SK-N-SH (cell line): ENCODE results near the gene CFAP221. TPM values are rescaled to one million over a fixed set of nuclear protein-coding genes. Genes with fewer than 3 reads are reported as not detected.

Source experiments
- CTCF ChIA-PET: fragments of 300-600, 350-600 bp; formaldehyde crosslinking; extraction: SDS; loops from one replicate; lab custom pipeline; 2021; lab: Yijun Ruan, JAX
- POLR2A ChIA-PET: fragments of 350-600 bp; sonication (Branson Sonifier 250); formaldehyde crosslinking; extraction: SDS; loops from one replicate; lab custom pipeline; 2020; ENCODE audit warnings: antibody characterized with exemption, inconsistent platforms; lab: Yijun Ruan, JAX
- DNase-seq: peaks from one replicate; pipeline ENCODE4 v3.0.0; 2012
- H2AFZ ChIP-seq: fragments of 200-600 bp; sonication (generic); 2 replicates; pipeline ENCODE4 v1.8.1; 2016; ENCODE audit warnings: antibody characterized with exemption, mild to moderate bottlenecking, low read depth
- H3F3A ChIP-seq: fragments of 200-600 bp; sonication (generic); replicated peaks from 2 replicates; pipeline ENCODE3; 2016; ENCODE audit warnings: antibody characterized with exemption, mild to moderate bottlenecking; ENCODE audit not compliant: insufficient read depth
- H3K27ac ChIP-seq, 2 experiments: fragments of 200-500 bp in 1 of 2; fragments of 200-600 bp in 1 of 2; sonication (Bioruptor generic) in 1 of 2; sonication (generic), shearing (Covaris generic) in 1 of 2; 2 replicates each; pipeline versions ENCODE4 v1.5.1 to v1.6.1; 2014 to 2016; ENCODE audit warnings: low read depth in 2 of 2, inconsistent platforms in 1 of 2, low read length in 1 of 2, mild to moderate bottlenecking in 1 of 2, mixed read lengths in 1 of 2
- H3K27me3 ChIP-seq: fragments of 200-600 bp; sonication (generic), shearing (Covaris generic); 2 replicates; pipeline ENCODE4 v1.6.1; 2016; ENCODE audit warnings: mixed run types; ENCODE audit not compliant: insufficient read depth
- H3K36me3 ChIP-seq, 2 experiments: fragments of 200-500 bp in 1 of 2; fragments of 200-600 bp in 1 of 2; sonication (Bioruptor generic) in 1 of 2; sonication (generic) in 1 of 2; replicated peaks in 1 of 2; 2 replicates each; pipeline versions ENCODE3 to v1.5.1; 2014 to 2016; ENCODE audit warnings: low read length in 1 of 2, mild to moderate bottlenecking in 1 of 2; ENCODE audit not compliant: insufficient read depth in 2 of 2, control insufficient read depth in 1 of 2
- H3K4me1 ChIP-seq, 2 experiments: fragments of 200-500 bp in 1 of 2; fragments of 200-600 bp in 1 of 2; sonication (Bioruptor generic) in 1 of 2; sonication (generic), shearing (Covaris generic) in 1 of 2; 2 replicates each; pipeline versions ENCODE4 v1.5.1 to v1.6.1; 2014 to 2016; ENCODE audit warnings: low read depth in 1 of 2, low read length in 1 of 2, mixed run types in 1 of 2; ENCODE audit not compliant: insufficient read depth in 2 of 2, control insufficient read depth in 1 of 2
- H3K4me2 ChIP-seq: fragments of 200-600 bp; sonication (generic), shearing (Covaris generic); 2 replicates; pipeline ENCODE4 v1.6.1; 2017; ENCODE audit warnings: mixed run types
- H3K4me3 ChIP-seq, 2 experiments: fragments of 200-500 bp in 1 of 2; fragments of 200-600 bp in 1 of 2; sonication (Bioruptor generic) in 1 of 2; sonication (generic), shearing (Covaris generic) in 1 of 2; 2 replicates each; pipeline versions ENCODE4 v1.5.1 to v1.8.1; 2014 to 2016; ENCODE audit warnings: low read depth in 2 of 2, inconsistent platforms in 1 of 2, low read length in 1 of 2, mild to moderate bottlenecking in 1 of 2, mixed read lengths in 1 of 2, moderate library complexity in 1 of 2
- H3K79me2 ChIP-seq: fragments of 200-600 bp; sonication (generic); 2 replicates; pipeline ENCODE4 v1.8.1; 2017; ENCODE audit warnings: mild to moderate bottlenecking; ENCODE audit not compliant: insufficient read depth
- H3K9ac ChIP-seq: fragments of 200-600 bp; sonication (generic); 2 replicates; pipeline ENCODE4 v1.6.1; 2017; ENCODE audit warnings: mixed run types
- H3K9me2 ChIP-seq: fragments of 200-600 bp; sonication (generic); 2 replicates; pipeline ENCODE4 v1.6.1; 2017; ENCODE audit warnings: mixed run types
- H3K9me3 ChIP-seq: fragments of 200-600 bp; sonication (generic); 2 replicates; pipeline ENCODE4 v1.6.1; 2017; ENCODE audit warnings: mixed run types, mild to moderate bottlenecking, moderate library complexity
- H4K20me1 ChIP-seq: fragments of 200-600 bp; sonication (generic); 2 replicates; pipeline ENCODE4 v1.6.1; 2017; ENCODE audit warnings: mild to moderate bottlenecking, mixed run types; ENCODE audit not compliant: insufficient read depth
- CHD2 ChIP-seq: fragments of 150-350 bp; IDR thresholded peaks from 2 replicates; pipeline ENCODE4 v1.6.1; 2018; ENCODE audit warnings: low read length; ENCODE audit not compliant: partially characterized antibody
- ELF1 ChIP-seq: IDR thresholded peaks from 2 replicates; pipeline ENCODE4 v1.4.0; 2012
- GATA2 ChIP-seq: sonication (generic); formaldehyde crosslinking; IDR thresholded peaks from 2 replicates; pipeline ENCODE4 v1.5.0; 2020; ENCODE audit warnings: mild to moderate bottlenecking, missing genetic modification reagents
- JUND ChIP-seq: IDR thresholded peaks from 2 replicates; pipeline ENCODE4 v1.4.0; 2012
- NRF1 ChIP-seq: IDR thresholded peaks from 2 replicates; pipeline ENCODE4 v1.6.1; 2012; ENCODE audit warnings: low read depth, mild to moderate bottlenecking, low read length
- RAD21 ChIP-seq: IDR thresholded peaks from 2 replicates; pipeline ENCODE4 v1.6.1; 2012; ENCODE audit warnings: mild to moderate bottlenecking, low read length
- RXRA ChIP-seq: IDR thresholded peaks from 2 replicates; pipeline ENCODE4 v1.4.0; 2012; ENCODE audit warnings: low read depth, mild to moderate bottlenecking, borderline replicate concordance
- SIN3A ChIP-seq: IDR thresholded peaks from 2 replicates; pipeline ENCODE4 v1.6.1; 2012; ENCODE audit warnings: low read depth, mild to moderate bottlenecking, low read length, moderate library complexity, borderline replicate concordance
- WGBS: methylation state at CpG from one replicate; pipeline ENCODE4 v1.1.6; 2017; ENCODE audit warnings: low lambda C conversion rate; 5-methylcytosine and 5-hydroxymethylcytosine counted together
- polyA plus RNA-seq, 3 experiments: library from polyadenylated mRNA; depleted of rRNA; stranded (reverse); fragments of >200 nt; gene quantifications; 2 replicates each; pipeline ENCODE4 v1.2.3, GENCODE V29; 2012
- TF ChIP-seq, protein P1 (sequence below): IDR thresholded peaks from 2 replicates; pipeline ENCODE4 v1.6.1; 2012; ENCODE audit warnings: mild to moderate bottlenecking, low read depth, low read length, moderate library complexity
- TF ChIP-seq, protein P2 (sequence below): fragments of 150-350 bp; IDR thresholded peaks from 2 replicates; pipeline ENCODE4 v1.6.1; 2017; ENCODE audit warnings: antibody characterized with exemption, low read length, low read depth, borderline replicate concordance
- TF ChIP-seq, protein P3 (sequence below): fragments of 150-350 bp; IDR thresholded peaks from 2 replicates; pipeline ENCODE4 v1.6.1; 2016; ENCODE audit warnings: mild to moderate bottlenecking, low read depth, low read length

The CFAP221 gene
- polyA plus RNA-seq, 1 of the 3 experiments (the other 2 are of a cell fraction) = 0.12 TPM

DNA sequence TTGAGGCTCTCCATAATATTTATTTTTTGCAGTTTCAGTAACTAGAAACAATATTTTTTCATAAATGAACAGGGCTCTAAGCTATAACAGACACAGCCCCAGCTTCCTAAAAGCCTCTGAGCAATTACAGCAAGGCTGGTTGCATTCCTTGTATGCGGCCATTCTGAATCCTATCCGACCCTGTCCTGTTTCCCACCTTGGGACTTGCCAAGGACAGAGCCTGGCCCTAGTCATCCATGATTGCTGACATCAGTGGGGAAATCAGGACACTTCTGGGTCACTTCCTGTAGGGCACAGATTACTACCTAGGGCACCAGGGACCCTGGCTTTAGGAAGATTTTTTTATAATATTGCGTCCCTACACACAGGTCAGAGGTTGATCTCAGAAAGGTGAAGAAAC, 140.3 kb downstream of the CFAP221 start:
- ChIA-PET POLR2A (interaction anchor here (0.7 kb wide), 1 partner anchor 1415 kb away, joined by 3 read pairs; no protein-coding TSS in a partner anchor), CTCF (interaction anchor here (0.9 to 1.4 kb wide), 6 partner anchors 9 to 69 kb away, joined by 3 to 4 read pairs (median 4); no protein-coding TSS in a partner anchor)
- Histone ChIP-seq H3K4me2 (no peak overlapping the region), H3K27me3 (no peaks in the 10 kb centered on the region), H3K9me2 (no peaks in the 10 kb centered on the region), H3F3A (peaks cover 4% of the 10 kb centered on the region), H4K20me1 (0 out of 2 replicates have a peak, but pooled peaks cover 6% of the 10 kb centered on the region), H3K27ac (no peak overlapping the region; a peak in 1 of 4 replicates), H3K9ac (no peak overlapping the region), H3K4me1 (peaks cover 10 to 35% of the 10 kb centered on the region in 2 experiments; a peak in 3 of 4 replicates), H3K9me3 (no peaks in the 10 kb centered on the region), H3K36me3 (peaks cover 12 to 17% of the 10 kb centered on the region in 2 experiments), H3K4me3 (no peak overlapping the region), H3K79me2 (peaks cover 15% of the 10 kb centered on the region), H2AFZ (no peak overlapping the region)
- TF ChIP-seq RXRA (no peak), RAD21 (no peak), CHD2 (no peak), SIN3A (no peak), NRF1 (no peak)
- TF ChIP-seq, protein P1, sequence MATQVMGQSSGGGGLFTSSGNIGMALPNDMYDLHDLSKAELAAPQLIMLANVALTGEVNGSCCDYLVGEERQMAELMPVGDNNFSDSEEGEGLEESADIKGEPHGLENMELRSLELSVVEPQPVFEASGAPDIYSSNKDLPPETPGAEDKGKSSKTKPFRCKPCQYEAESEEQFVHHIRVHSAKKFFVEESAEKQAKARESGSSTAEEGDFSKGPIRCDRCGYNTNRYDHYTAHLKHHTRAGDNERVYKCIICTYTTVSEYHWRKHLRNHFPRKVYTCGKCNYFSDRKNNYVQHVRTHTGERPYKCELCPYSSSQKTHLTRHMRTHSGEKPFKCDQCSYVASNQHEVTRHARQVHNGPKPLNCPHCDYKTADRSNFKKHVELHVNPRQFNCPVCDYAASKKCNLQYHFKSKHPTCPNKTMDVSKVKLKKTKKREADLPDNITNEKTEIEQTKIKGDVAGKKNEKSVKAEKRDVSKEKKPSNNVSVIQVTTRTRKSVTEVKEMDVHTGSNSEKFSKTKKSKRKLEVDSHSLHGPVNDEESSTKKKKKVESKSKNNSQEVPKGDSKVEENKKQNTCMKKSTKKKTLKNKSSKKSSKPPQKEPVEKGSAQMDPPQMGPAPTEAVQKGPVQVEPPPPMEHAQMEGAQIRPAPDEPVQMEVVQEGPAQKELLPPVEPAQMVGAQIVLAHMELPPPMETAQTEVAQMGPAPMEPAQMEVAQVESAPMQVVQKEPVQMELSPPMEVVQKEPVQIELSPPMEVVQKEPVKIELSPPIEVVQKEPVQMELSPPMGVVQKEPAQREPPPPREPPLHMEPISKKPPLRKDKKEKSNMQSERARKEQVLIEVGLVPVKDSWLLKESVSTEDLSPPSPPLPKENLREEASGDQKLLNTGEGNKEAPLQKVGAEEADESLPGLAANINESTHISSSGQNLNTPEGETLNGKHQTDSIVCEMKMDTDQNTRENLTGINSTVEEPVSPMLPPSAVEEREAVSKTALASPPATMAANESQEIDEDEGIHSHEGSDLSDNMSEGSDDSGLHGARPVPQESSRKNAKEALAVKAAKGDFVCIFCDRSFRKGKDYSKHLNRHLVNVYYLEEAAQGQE = no peak
- TF ChIP-seq, protein P2, sequence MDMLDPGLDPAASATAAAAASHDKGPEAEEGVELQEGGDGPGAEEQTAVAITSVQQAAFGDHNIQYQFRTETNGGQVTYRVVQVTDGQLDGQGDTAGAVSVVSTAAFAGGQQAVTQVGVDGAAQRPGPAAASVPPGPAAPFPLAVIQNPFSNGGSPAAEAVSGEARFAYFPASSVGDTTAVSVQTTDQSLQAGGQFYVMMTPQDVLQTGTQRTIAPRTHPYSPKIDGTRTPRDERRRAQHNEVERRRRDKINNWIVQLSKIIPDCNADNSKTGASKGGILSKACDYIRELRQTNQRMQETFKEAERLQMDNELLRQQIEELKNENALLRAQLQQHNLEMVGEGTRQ = no peak
- WGBS = 97% methylated on average over 3 of the region's 3 CpGs
- DNase-seq = no peak

DNA sequence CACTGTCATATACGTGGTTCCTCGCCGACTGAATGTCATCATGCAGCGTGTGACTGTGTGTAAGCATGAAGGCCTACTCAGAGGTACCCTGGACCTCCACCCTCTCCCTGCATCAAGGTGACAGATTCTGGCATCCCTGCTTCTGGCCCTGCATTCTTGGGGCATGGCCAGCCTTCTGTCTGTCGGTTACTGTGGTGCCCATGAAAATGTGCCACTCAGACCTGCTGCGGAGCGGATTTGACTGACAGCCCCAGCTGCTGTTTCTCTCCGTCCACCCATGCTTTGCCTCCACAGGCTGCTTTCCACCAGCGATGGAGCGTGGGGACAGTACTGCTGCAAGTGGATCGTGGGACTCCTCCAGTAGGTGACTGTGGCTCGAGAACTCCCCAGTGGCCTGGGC, 144.4 kb downstream of the CFAP221 start:
- no peak overlapping the region for H3K27ac ChIP-seq
- H2AFZ ChIP-seq = no peak overlapping the region
- WGBS = 90% methylated on average over 6 of the region's 12 CpGs
- no peaks in the 10 kb centered on the region for H3K27me3 ChIP-seq
- peaks cover 5 to 18% of the 10 kb centered on the region in 2 experiments; a peak in 2 of 4 replicates for H3K4me1 ChIP-seq
- H3K79me2 ChIP-seq = no peaks in the 10 kb centered on the region
- H3K36me3 ChIP-seq = peaks cover 5 to 7% of the 10 kb centered on the region in 2 experiments
- H4K20me1 ChIP-seq = no peaks in the 10 kb centered on the region
- TF ChIP-seq ELF1 (no peak), GATA2 (CRISPR knock-in tag) (no peak), JUND (no peak)
- TF ChIP-seq, protein P3, sequence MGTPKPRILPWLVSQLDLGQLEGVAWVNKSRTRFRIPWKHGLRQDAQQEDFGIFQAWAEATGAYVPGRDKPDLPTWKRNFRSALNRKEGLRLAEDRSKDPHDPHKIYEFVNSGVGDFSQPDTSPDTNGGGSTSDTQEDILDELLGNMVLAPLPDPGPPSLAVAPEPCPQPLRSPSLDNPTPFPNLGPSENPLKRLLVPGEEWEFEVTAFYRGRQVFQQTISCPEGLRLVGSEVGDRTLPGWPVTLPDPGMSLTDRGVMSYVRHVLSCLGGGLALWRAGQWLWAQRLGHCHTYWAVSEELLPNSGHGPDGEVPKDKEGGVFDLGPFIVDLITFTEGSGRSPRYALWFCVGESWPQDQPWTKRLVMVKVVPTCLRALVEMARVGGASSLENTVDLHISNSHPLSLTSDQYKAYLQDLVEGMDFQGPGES = no peak
- ChIA-PET POLR2A (no interaction called here), CTCF (no interaction called here)
- no peak overlapping the region for H3K4me3 ChIP-seq
- no peaks in the 10 kb centered on the region for H3K9me2 ChIP-seq
- H3K9ac ChIP-seq = no peak overlapping the region
- DNase-seq = no peak
- H3K9me3 ChIP-seq = no peaks in the 10 kb centered on the region
- no peak overlapping the region for H3K4me2 ChIP-seq
- H3F3A ChIP-seq = peaks cover 4% of the 10 kb centered on the region
